ENCODE data around the gene LYL1. TPM values are rescaled to one million over a fixed set of nuclear protein-coding genes. Genes with fewer than 3 reads are reported as not detected.

LYL1 gene
- total RNA-seq, 2 donors from 2014 or later: 4.6 to 13.3 TPM

GRCh38 chr19:13097033-13097462, 5.6 kb downstream of the LYL1 start:
- Histone ChIP-seq H3K4me3 (peak overlapping the region in 1 of 2 donors; percentile 12), H3K27ac (peak overlapping the region; percentile 84 to 88), H3K4me1 (replicated peaks) (peaks cover 6% of the 10 kb centered on the region), H3K27me3 (replicated peaks; ENCODE audit: insufficient read depth) (no peaks in the 10 kb centered on the region), H3K36me3 (peaks cover 5 to 13% of the 10 kb centered on the region in 2 donors), H3K9me3 (no peaks in the 10 kb centered on the region)
- DNase-seq (ENCODE audit: low spot score): no peak
- intact Hi-C loops (cut with DNase I): no loop called here
- WGBS: 57% methylated on average over 20 of the region's 20 CpGs
- TF ChIP-seq POLR2A (IDR thresholded peaks at IDR 0.05) (no peak), POLR2AphosphoS5 (IDR thresholded peaks at IDR 0.05) (no peak), CTCF (IDR thresholded peaks at IDR 0.05) (no peak)

- H3K36me3 ChIP-seq: peaks cover 5 to 13% of the 10 kb centered on the region in 2 donors
- no peak for DNase-seq (ENCODE audit: low spot score)
- intact Hi-C loops (cut with DNase I): no loop called here
- H3K9me3 ChIP-seq: no peaks in the 10 kb centered on the region
- no peak overlapping the region for H3K4me3 ChIP-seq
- peaks cover 6% of the 10 kb centered on the region for H3K4me1 ChIP-seq (replicated peaks)
- no peaks in the 10 kb centered on the region for H3K27me3 ChIP-seq (replicated peaks; ENCODE audit: insufficient read depth)
- WGBS: 66% methylated on average over 32 of the region's 44 CpGs
- H3K27ac ChIP-seq: peak overlapping the region; percentile 56 to 88
- no peak for TF ChIP-seq POLR2AphosphoS5 (IDR thresholded peaks at IDR 0.05)
- TF ChIP-seq CTCF (IDR thresholded peaks at IDR 0.05): no peak
- TF ChIP-seq POLR2A (IDR thresholded peaks at IDR 0.05): no peak
Observed at GRCh38 chr19:13095934-13096927, 6.4 kb downstream of the LYL1 start.

GRCh38 chr19:13095393-13095784, 7.3 kb downstream of the LYL1 start:
- Histone ChIP-seq H3K9me3 (no peaks in the 10 kb centered on the region), H3K27ac (peak overlapping the region; percentile 56 to 88), H3K4me3 (no peak overlapping the region), H3K27me3 (replicated peaks; ENCODE audit: insufficient read depth) (no peaks in the 10 kb centered on the region), H3K36me3 (peaks cover 5 to 13% of the 10 kb centered on the region in 2 donors), H3K4me1 (replicated peaks) (peaks cover 11% of the 10 kb centered on the region)
- intact Hi-C loops (cut with DNase I): no loop called here
- no peak for DNase-seq (ENCODE audit: low spot score)
- no peak for TF ChIP-seq POLR2A (IDR thresholded peaks at IDR 0.05)
- no peak for TF ChIP-seq POLR2AphosphoS5 (IDR thresholded peaks at IDR 0.05)
- TF ChIP-seq CTCF (IDR thresholded peaks at IDR 0.05): no peak
- 68% methylated on average over 23 of the region's 25 CpGs for WGBS

GRCh38 chr19:13094771-13095392, 7.8 kb downstream of the LYL1 start:
- peaks cover 11% of the 10 kb centered on the region for H3K4me1 ChIP-seq (replicated peaks)
- intact Hi-C loops (cut with DNase I): no loop called here
- H3K4me3 ChIP-seq: no peak overlapping the region
- H3K27ac ChIP-seq: peak overlapping the region; percentile 56 to 88
- no peaks in the 10 kb centered on the region for H3K27me3 ChIP-seq (replicated peaks; ENCODE audit: insufficient read depth)
- TF ChIP-seq POLR2A (IDR thresholded peaks at IDR 0.05) (no peak), POLR2AphosphoS5 (IDR thresholded peaks at IDR 0.05) (no peak), CTCF (IDR thresholded peaks at IDR 0.05) (no peak)
- peaks cover 5 to 13% of the 10 kb centered on the region in 2 donors for H3K36me3 ChIP-seq
- H3K9me3 ChIP-seq: no peaks in the 10 kb centered on the region
- no peak for DNase-seq (ENCODE audit: low spot score)
- WGBS: 58% methylated on average over 14 of the region's 16 CpGs
